Activated T-cell treated with anti-CD3 and anti-CD28 coated beads for 4 hours (primary cell): Measurements from ENCODE around the gene PER2.
"Not testable (repeated sequence)": the region's sequence is repeated elsewhere in the genome, so short reads cannot be mapped to it uniquely, and the experiment has no call there.

Experiments
- DNase-seq: peaks from one replicate; pipeline ENCODE4 v3.0.0-alpha.2; 2020

PER2 gene

GRCh38 chr2:238285653-238286082 is 2.7 kb downstream of the PER2 start:
- no peak for DNase-seq

- no peak for DNase-seq
These were observed 3.5 kb downstream of the PER2 start for GRCh38 chr2:238284802-238285515.

- no peak for DNase-seq
These were observed 5.3 kb downstream of the PER2 start for GRCh38 chr2:238282861-238283738.

GRCh38 chr2:238281826-238282480 is 6.5 kb downstream of the PER2 start:
- no peak for DNase-seq

- DNase-seq, result no peak
These were observed 8.2 kb downstream of the PER2 start for GRCh38 chr2:238280083-238280825.

DNA sequence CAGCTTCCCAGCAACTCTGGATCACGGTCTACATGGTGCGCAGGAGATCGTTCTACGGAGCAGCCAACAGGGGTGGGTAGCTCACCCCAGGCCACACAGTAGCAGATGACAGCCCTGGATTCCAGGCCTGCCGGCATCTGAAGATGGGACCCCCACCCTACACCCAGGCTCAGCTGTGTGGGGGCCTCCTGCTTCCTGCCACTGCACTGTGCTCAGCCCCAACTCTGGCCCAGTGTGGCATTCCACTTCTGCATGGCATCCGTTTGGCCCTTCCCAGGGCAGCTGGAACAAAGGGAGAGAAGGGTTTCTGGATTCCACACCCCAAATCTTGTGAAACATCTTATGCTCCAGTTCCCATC is 9.1 kb downstream of the PER2 start:
- DNase-seq, result no peak

GRCh38 chr2:238278626-238279323 is 9.6 kb downstream of the PER2 start:
- DNase-seq, result no peak

DNA sequence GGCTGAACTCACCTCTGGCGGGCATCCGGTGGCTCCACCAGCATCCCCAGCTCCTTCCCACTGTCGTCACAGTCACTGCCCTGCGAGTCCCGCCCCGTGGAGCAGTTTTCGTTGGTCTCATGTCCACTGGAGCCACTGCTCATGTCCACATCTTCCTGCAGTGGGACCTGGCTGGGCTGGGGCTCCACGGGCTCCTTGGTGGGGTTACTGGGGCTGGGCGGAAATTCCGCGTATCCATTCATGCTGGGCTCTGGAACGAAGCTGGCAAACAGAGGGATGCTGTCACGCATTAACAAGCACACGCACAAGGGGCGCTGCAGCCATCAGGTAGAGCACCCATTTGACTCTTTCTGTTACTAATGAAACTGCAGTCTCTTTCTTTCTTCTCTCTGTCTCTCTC is 10.7 kb downstream of the PER2 start:
- DNase-seq, result no peak

GRCh38 chr2:238274152-238274865 is 14.1 kb downstream of the PER2 start:
- DNase-seq, result no peak

DNA sequence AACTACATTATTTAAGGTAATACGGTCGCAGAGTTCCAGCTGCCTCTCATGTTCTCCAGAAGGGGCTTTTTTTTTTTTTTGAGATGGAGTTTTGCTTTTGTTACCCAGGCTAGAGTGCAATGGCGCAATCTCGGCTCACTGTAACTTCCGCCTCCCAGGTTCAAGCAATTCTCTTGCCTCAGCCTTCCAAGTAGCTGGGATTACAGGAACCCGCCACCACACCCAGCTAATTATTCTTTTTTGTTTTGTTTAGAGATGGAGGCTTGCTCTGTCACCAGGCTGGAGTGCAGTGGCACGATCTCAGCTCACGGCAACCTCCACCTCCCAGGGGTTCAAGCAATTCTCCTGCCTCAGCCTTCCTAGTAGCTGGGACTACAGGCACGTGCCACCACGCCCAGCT is 15.0 kb downstream of the PER2 start:
- not testable (repeated sequence) for DNase-seq

GRCh38 chr2:238272156-238272555 is 16.3 kb downstream of the PER2 start:
- DNase-seq, result no peak

- DNase-seq, result not testable (repeated sequence)
These were observed 16.7 kb downstream of the PER2 start for GRCh38 chr2:238271686-238272085.

DNA sequence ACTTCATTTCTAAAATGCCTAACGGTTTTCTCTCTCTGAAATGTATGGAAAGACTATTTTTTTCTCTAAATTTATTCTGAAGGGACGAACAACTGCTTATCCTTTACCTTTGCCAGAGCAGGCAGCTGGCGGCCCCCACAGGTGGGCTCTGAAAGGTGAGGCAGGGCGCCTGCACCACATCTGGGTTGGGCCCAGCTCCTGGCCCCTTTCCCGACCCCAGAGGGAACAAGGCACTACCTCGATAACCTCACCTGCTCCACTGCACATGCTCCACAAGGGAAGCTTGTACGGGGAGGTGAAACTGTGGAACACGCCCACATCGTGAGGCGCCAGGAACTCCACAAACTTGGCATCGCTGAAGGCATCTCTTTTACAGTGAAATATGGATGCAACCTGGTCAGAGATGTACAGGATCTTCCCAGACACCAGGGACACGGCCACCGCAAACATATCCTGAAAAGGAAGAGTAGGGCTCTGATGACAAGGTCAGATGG is 17.3 kb downstream of the PER2 start:
- no peak for DNase-seq

GRCh38 chr2:238270606-238271005 is 17.8 kb downstream of the PER2 start:
- DNase-seq, result no peak

GRCh38 chr2:238269741-238270140 is 18.7 kb downstream of the PER2 start:
- no peak for DNase-seq

- no peak for DNase-seq
These were observed 20.3 kb downstream of the PER2 start for GRCh38 chr2:238267884-238268680.

- DNase-seq, result no peak
These were observed 21.1 kb downstream of the PER2 start for GRCh38 chr2:238267341-238267710.

GRCh38 chr2:238265605-238266004 is 22.8 kb downstream of the PER2 start:
- no peak for DNase-seq

DNA sequence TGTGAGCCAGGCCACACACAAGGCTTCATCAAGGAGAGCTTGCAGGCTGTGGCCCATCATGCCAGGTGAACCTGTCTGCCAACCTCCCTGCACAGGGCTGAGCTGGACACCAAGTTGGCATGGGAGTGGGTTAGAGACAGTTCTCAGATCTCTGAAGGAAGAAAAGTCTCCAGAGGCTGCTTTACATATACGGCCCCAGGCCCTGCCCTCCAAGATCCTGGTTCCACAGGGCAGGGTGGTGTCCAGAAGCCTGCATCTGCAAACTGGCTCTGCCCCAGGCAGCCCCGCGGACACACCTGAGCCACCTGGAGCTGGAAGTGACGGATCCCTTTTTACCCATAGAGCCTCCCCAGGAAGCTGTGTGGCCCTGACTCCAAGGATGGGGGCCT is 24.3 kb downstream of the PER2 start:
- no peak for DNase-seq

DNA sequence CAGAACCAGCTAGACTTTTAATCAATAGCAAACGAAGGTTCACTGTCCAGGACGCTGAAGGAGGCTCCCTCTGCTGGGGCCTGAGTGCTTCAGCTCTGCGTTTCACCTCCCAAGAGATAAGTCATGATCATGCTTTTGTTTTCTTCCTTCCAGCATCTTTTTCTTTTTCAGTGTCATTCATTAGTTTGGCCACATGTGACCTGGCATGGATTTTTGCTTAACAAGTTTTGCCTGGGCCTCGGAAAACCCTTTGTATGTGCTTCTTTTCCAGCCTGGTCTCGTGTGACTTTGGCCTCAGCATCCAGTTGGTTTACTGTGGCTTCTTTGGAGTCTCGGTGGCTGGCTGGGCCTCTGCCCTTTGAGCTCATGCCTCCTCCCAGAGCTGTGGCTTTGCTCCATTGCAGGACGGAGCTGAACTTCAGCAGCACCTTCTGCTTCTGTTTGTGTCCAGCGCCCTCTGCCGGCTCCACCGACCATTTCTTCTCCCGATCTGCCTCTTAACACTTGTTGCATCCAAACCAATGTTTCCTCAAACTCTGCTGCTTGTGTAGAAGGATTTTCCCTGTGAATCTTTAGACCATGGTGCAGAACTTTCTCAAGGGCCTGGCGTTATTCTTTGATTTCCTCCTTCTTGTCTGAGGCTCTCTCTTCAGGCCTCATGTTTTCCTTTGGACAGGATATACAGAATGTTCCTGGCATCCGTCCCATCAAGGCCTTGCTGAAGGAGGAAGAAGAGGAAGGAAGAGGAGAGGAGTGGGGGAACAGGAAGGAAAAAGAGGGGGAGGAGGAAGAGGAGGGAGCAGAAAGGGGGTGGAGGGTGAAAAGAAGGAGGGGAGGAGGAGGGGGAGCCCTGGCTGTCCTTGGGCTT is 25.0 kb downstream of the PER2 start:
- peak; percentile 59 for DNase-seq
